ENCODE data around the gene SHISA7. TPM values are rescaled to one million over a fixed set of nuclear protein-coding genes. Genes with fewer than 3 reads are reported as not detected.

The SHISA7 gene
- not detected in 2 replicates for total RNA-seq (2014; rRNA removed; shearing (Covaris generic))
- not detected in 2 replicates for total RNA-seq (2022)
- not detected for Bru-seq, nascent RNA
- BruChase-seq, experiment 1, labeled RNA remaining after a 6-hour chase: not detected
- not detected for BruChase-seq, experiment 2, labeled RNA remaining after a 2-hour chase
- long read RNA-seq: 0 reads

- Histone ChIP-seq H3K36me3 (ENCODE audit: insufficient read depth, low read length) (no peaks in the 10 kb centered on the region), H3K4me3 (ENCODE audit: low read depth, low read length, poor library complexity, severe bottlenecking) (no peak within 1 kb of the TSS), H3K27ac (ENCODE audit: low read depth, low read length, poor library complexity, severe bottlenecking) (no peak within 1 kb of the TSS), H3K9me2 (ENCODE audit: insufficient read depth, low read length) (no peaks in the 10 kb centered on the region), H3K4me2 (ENCODE audit: low read length) (no peak within 1 kb of the TSS), H3K79me2 (ENCODE audit: insufficient read depth, low read depth, low read length) (no peaks in the 10 kb centered on the region), H4K20me1 (ENCODE audit: insufficient read depth, low read length) (no peaks in the 10 kb centered on the region), H2AFZ (ENCODE audit: low read length) (no peak within 1 kb of the TSS), H3K4me1 (ENCODE audit: insufficient read depth, low read length, poor library complexity, severe bottlenecking) (no peaks in the 10 kb centered on the region), H3K9me3 (ENCODE audit: low read length) (no peaks in the 10 kb centered on the region)
- CTCF ChIA-PET (ENCODE audit: unreplicated experiment): no interaction called here
- TF ChIP-seq EZH2phosphoT487 (IDR thresholded peaks at IDR 0.05; ENCODE audit: borderline replicate concordance, low read depth, low read length): no peak
- no peak for TF ChIP-seq CTCF (conservative IDR thresholded peaks at IDR 0.05; ENCODE audit: low read length)
- no TSS peak for BruUV-seq (replicated peaks)
- no peak for DNase-seq (ENCODE audit: low spot score)
- intact Hi-C loops (cut with micrococcal nuclease; ENCODE audit: unreplicated experiment): no loop called here
- POLR2A ChIA-PET: no interaction called here
These were observed at the start of gene SHISA7 for GRCh38 chr19:55443045-55443823. TSS of gene SHISA7 (minus strand) at chr19:55443300. CDS start at chr19:55442863, 437 bp downstream.

- no TSS peak for BruUV-seq (replicated peaks)
- H3K4me3 ChIP-seq (ENCODE audit: low read depth, low read length, poor library complexity, severe bottlenecking): no peak overlapping the region
- H3K4me2 ChIP-seq (ENCODE audit: low read length): no peak overlapping the region
- intact Hi-C loops (cut with micrococcal nuclease; ENCODE audit: unreplicated experiment): no loop called here
- TF ChIP-seq EZH2phosphoT487 (IDR thresholded peaks at IDR 0.05; ENCODE audit: borderline replicate concordance, low read depth, low read length) (no peak), CTCF (conservative IDR thresholded peaks at IDR 0.05; ENCODE audit: low read length) (no peak)
- POLR2A ChIA-PET: no interaction called here
- no peaks in the 10 kb centered on the region for H3K79me2 ChIP-seq (ENCODE audit: insufficient read depth, low read depth, low read length)
- H3K9me3 ChIP-seq (ENCODE audit: low read length): no peaks in the 10 kb centered on the region
- peaks cover 10% of the 10 kb centered on the region for H3K4me1 ChIP-seq (ENCODE audit: insufficient read depth, low read length, poor library complexity, severe bottlenecking)
- CTCF ChIA-PET (ENCODE audit: unreplicated experiment): no interaction called here
- H4K20me1 ChIP-seq (ENCODE audit: insufficient read depth, low read length): no peaks in the 10 kb centered on the region
- no peak overlapping the region for H3K27ac ChIP-seq (ENCODE audit: low read depth, low read length, poor library complexity, severe bottlenecking)
- DNase-seq (ENCODE audit: low spot score): no peak
- no peaks in the 10 kb centered on the region for H3K36me3 ChIP-seq (ENCODE audit: insufficient read depth, low read length)
- no peak overlapping the region for H2AFZ ChIP-seq (ENCODE audit: low read length)
- H3K9me2 ChIP-seq (ENCODE audit: insufficient read depth, low read length): no peaks in the 10 kb centered on the region
These were observed 49.4 kb upstream of the SHISA7 start for GRCh38 chr19:55492362-55492944.
